T-cell (primary cell): ENCODE data around the gene CPZ. TPM values are rescaled to one million over a fixed set of nuclear protein-coding genes. Genes with fewer than 3 reads are reported as not detected.
"Not testable (repeated sequence)": the region's sequence is repeated elsewhere in the genome, so short reads cannot be mapped to it uniquely, and the experiment has no call there.

ENCODE experiments used
- ATAC-seq, 4 experiments: fragments of 200-7000 bp in 3 of 4; fragments of 150-1000 bp in 1 of 4; cut with Tn5 transposase; replicated peaks in 1 of 4; 1 replicate in 3 of 4; 2 replicates in 1 of 4; pipeline ENCODE4 v1.10.0; 2021; ENCODE audit warnings: moderate library complexity in 3 of 4, mild to moderate bottlenecking in 2 of 4, moderate number of reproducible peaks in 1 of 4
- CTCF ChIA-PET, 2 donors: fragments of 300-600 bp; sonication (Branson Sonifier 250); formaldehyde crosslinking; loops; one replicate each; lab custom pipeline; 2022; ENCODE audit warnings: antibody characterized with exemption in 2 of 2; lab: Charles Lee
- POLR2A ChIA-PET, 2 donors: fragments of 300-600 bp; sonication (Branson Sonifier 250); formaldehyde crosslinking; loops; one replicate each; lab custom pipeline; 2022; ENCODE audit warnings: antibody characterized with exemption in 2 of 2; lab: Charles Lee
- DNase-seq, 35 experiments: peaks; one replicate each; pipeline versions ENCODE4 v3.0.0 to v3.0.0-alpha.2; 2013 to 2023
- H3K27ac ChIP-seq: one replicate; pipeline ENCODE4 v1.5.1; 2013; ENCODE audit warnings: low read length
- H3K27me3 ChIP-seq, 2 experiments: replicated peaks in 1 of 2; 1 replicate in 1 of 2; 2 replicates in 1 of 2; pipeline versions ENCODE4 v1.6.1 to v1.7.0; 2013; ENCODE audit warnings: low read length in 1 of 2, mixed read lengths in 1 of 2; ENCODE audit not compliant: control insufficient read depth in 2 of 2, insufficient read depth in 2 of 2; ENCODE audit errors: extremely low read depth in 1 of 2
- H3K36me3 ChIP-seq, 2 donors: 1 replicate in 1 of 2; 2 replicates in 1 of 2; pipeline versions ENCODE4 v1.6.1 to v1.7.0; 2013; ENCODE audit warnings: low read length in 1 of 2; ENCODE audit not compliant: control insufficient read depth in 2 of 2, insufficient read depth in 1 of 2; ENCODE audit errors: extremely low read depth in 1 of 2
- H3K4me1 ChIP-seq, 2 experiments: 1 replicate in 1 of 2; 2 replicates in 1 of 2; pipeline versions ENCODE4 v1.6.1 to v1.7.0; 2013; ENCODE audit warnings: low read length in 2 of 2, mixed read lengths in 1 of 2; ENCODE audit not compliant: insufficient read depth in 2 of 2, control insufficient read depth in 1 of 2; ENCODE audit errors: extremely low read depth in 1 of 2
- H3K4me3 ChIP-seq, 2 donors: 1 replicate in 1 of 2; 2 replicates in 1 of 2; pipeline versions ENCODE4 v1.5.1 to v1.7.0; 2013; ENCODE audit warnings: mild to moderate bottlenecking in 2 of 2, low read length in 1 of 2, moderate library complexity in 1 of 2; ENCODE audit not compliant: control insufficient read depth in 1 of 2; ENCODE audit errors: extremely low read depth in 1 of 2
- H3K9me3 ChIP-seq: 2 replicates; pipeline ENCODE4 v1.7.0; 2013
- H3K27ac Mint-ChIP-seq, 2 donors: one replicate each; pipeline ENCODE4 v1.8.0; 2020 to 2021; ENCODE audit warnings: mild to moderate bottlenecking in 2 of 2, mixed read lengths in 2 of 2
- H3K27me3 Mint-ChIP-seq, 2 donors: one replicate each; pipeline ENCODE4 v1.8.0; 2021 to 2022; ENCODE audit warnings: mixed read lengths in 2 of 2
- H3K36me3 Mint-ChIP-seq: one replicate; pipeline ENCODE4 v1.8.0; 2021; ENCODE audit warnings: mixed read lengths
- H3K4me1 Mint-ChIP-seq, 3 donors: one replicate each; pipeline ENCODE4 v1.8.0; 2020 to 2022; ENCODE audit warnings: mixed read lengths in 3 of 3, mild to moderate bottlenecking in 1 of 3
- H3K4me3 Mint-ChIP-seq, 3 donors: one replicate each; pipeline ENCODE4 v1.8.0; 2020 to 2022; ENCODE audit warnings: mild to moderate bottlenecking in 3 of 3, mixed read lengths in 3 of 3, moderate library complexity in 3 of 3
- H3K9me3 Mint-ChIP-seq, 3 donors: one replicate each; pipeline ENCODE4 v1.8.0; 2020 to 2022; ENCODE audit warnings: mixed read lengths in 3 of 3
- WGBS: methylation state at CpG from one replicate; pipeline ENCODE4 v1.1.5; 2013; ENCODE audit warnings: missing lambda C conversion rate; ENCODE audit not compliant: insufficient coverage; 5-methylcytosine and 5-hydroxymethylcytosine counted together
- total RNA-seq, 35 experiments: library from RNA in 6 of 35; stranded (reverse) in 6 of 35; fragments of 120-200 nt in 1 of 35; gene quantifications; one replicate each; pipeline versions ENCODE4 v1.2.1 to v1.2.4 and lab custom pipeline; 2013 to 2026

Gene CPZ
- total RNA-seq, 5 donors from 2014 or later (not counting 1 experiment from before 2014, with no cell fraction given) = 0.18 to 0.32 TPM; not detected in 3

DNA sequence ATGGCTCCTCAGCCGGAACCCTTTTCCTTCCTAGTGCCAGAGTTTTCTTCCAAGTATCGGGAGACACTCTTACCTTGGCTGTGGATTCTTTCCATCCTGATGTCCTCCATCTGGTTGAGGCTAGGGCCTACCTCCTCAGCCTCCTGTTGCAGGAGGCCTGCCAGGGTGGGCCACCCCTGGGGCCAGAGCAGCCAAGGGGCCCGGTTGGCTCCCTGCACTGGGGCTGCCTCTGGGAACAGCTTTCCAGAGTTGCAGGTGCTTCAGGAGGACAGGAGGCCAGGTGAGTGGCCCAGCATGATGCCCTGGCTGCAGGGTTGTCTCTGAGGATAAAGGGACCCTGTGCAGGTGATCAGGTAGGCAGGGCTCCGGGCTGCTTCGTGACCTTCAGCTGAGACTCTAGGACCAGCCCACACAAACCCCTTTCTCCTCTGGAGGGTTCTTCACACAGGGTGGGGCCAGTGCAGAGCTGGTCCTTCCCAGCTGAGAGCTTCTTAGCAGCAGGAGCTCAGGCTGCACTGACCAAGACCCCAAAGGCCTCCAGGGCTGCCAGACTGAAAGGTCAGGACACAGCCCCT, 17.7 kb upstream of the CPZ start:
- no peaks in the 10 kb centered on the region for H3K9me3 Mint-ChIP-seq
- ChIA-PET POLR2A (no interaction called here), CTCF (no interaction called here)
- no peak overlapping the region for H3K27ac ChIP-seq
- H3K4me3 Mint-ChIP-seq = no peak overlapping the region
- no peak overlapping the region for H3K4me3 ChIP-seq
- no peak overlapping the region for H3K27ac Mint-ChIP-seq
- H3K4me1 ChIP-seq = no peaks in the 10 kb centered on the region
- no peaks in the 10 kb centered on the region for H3K36me3 Mint-ChIP-seq
- H3K4me1 Mint-ChIP-seq = no peaks in the 10 kb centered on the region
- no peaks in the 10 kb centered on the region for H3K36me3 ChIP-seq
- H3K27me3 Mint-ChIP-seq = peaks cover 19 to 26% of the 10 kb centered on the region in 2 donors
- DNase-seq (no peak), ATAC-seq (no peak)
- no peaks in the 10 kb centered on the region for H3K9me3 ChIP-seq
- 100% methylated on average over 2 of the region's 5 CpGs for WGBS
- peaks cover 2 to 24% of the 10 kb centered on the region in 2 experiments for H3K27me3 ChIP-seq

DNA sequence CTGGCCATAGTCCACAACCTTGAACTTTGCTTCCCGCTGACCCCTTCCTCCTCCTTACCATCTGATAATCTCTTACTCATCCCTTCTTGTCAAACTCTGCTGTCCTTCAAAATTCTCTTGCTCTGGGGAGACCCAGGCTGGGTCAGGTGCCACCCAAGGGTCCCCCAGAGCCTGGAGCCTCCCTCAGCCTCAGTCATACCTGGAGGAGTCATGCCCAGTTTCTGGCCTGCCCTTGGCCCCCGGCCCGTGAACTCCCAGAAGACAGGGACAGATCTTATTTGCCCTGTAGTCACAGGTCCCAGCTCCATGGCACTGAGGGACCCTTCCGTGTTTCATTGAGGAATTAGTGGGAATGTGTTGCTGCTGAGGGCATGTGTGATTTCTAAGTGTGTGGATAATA, 17.1 kb upstream of the CPZ start:
- H3K4me3 ChIP-seq = no peak overlapping the region
- WGBS = 69% methylated on average over 3 of the region's 4 CpGs
- H3K36me3 ChIP-seq = no peaks in the 10 kb centered on the region
- no peaks in the 10 kb centered on the region for H3K4me1 ChIP-seq
- ATAC-seq (no peak), DNase-seq (no peak)
- no peak overlapping the region for H3K27ac Mint-ChIP-seq
- CTCF ChIA-PET = no interaction called here
- H3K4me1 Mint-ChIP-seq = no peaks in the 10 kb centered on the region
- peaks cover 2 to 28% of the 10 kb centered on the region in 2 experiments for H3K27me3 ChIP-seq
- no peak overlapping the region for H3K4me3 Mint-ChIP-seq
- no peak overlapping the region for H3K27ac ChIP-seq
- H3K27me3 Mint-ChIP-seq = peaks cover 19 to 27% of the 10 kb centered on the region in 2 donors
- no peaks in the 10 kb centered on the region for H3K36me3 Mint-ChIP-seq
- H3K9me3 ChIP-seq = no peaks in the 10 kb centered on the region
- POLR2A ChIA-PET = no interaction called here
- H3K9me3 Mint-ChIP-seq = no peaks in the 10 kb centered on the region

DNA sequence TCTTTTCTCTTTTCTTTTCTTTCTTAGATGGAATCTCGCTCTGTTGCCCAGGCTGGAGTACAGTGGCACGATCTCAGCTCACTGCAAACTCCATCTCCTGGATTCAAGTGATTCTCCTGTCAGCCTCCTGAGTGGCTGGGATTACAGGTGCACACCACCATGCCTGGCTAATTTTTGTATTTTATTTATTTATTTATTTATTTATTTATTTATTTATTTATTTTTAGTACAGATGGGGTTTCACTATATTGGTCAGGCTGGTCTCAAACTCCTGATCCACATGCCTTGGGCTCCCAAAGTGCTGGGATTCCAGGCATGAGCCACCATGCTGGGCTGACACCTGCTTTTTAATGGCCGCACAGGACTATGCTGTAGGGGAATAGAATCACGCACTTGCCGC, 16.0 kb upstream of the CPZ start:
- DNase-seq, H3K4me1 ChIP-seq, H3K9me3 Mint-ChIP-seq, H3K36me3 Mint-ChIP-seq, H3K4me3 Mint-ChIP-seq, ATAC-seq, CTCF ChIA-PET, H3K9me3 ChIP-seq, H3K27ac ChIP-seq, H3K27ac Mint-ChIP-seq, H3K4me1 Mint-ChIP-seq, H3K36me3 ChIP-seq, H3K4me3 ChIP-seq, POLR2A ChIA-PET: not testable (repeated sequence)
- no CpG with 5 or more reads among the region's 5 CpGs for WGBS
- peaks cover 3 to 33% of the 10 kb centered on the region in 2 experiments for H3K27me3 ChIP-seq
- H3K27me3 Mint-ChIP-seq = peaks cover 19 to 27% of the 10 kb centered on the region in 2 donors

DNA sequence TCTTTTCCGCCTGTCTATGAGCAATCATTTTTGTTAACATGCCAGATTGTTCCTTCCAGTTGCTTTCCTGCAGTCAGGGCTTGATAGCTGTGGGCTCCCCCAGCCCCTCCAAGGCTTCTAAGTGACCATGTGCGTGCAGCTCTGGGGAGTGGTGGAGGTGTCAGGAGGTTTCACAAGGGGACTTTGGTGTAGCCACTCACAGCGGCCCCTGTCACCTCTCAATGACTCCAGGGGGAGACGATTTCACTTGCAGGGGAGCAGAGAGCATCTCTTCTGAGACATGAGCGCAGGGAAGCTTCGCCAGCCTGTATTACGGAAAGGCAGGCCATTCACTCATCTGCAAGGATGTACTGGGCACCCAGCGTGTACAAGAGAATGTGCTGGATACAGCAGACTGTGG, 15.5 kb upstream of the CPZ start:
- Mint-ChIP-seq H3K4me1 (no peaks in the 10 kb centered on the region), H3K27me3 (peaks cover 19 to 29% of the 10 kb centered on the region in 2 donors), H3K36me3 (no peaks in the 10 kb centered on the region), H3K9me3 (no peaks in the 10 kb centered on the region), H3K27ac (no peak overlapping the region), H3K4me3 (no peak overlapping the region)
- no peak for ATAC-seq
- Histone ChIP-seq H3K36me3 (no peaks in the 10 kb centered on the region), H3K27me3 (peaks cover 3 to 34% of the 10 kb centered on the region in 2 experiments), H3K4me3 (no peak overlapping the region), H3K4me1 (no peaks in the 10 kb centered on the region), H3K27ac (no peak overlapping the region), H3K9me3 (no peaks in the 10 kb centered on the region)
- WGBS = 63% methylated on average over 7 of the region's 8 CpGs
- ChIA-PET POLR2A (no interaction called here), CTCF (no interaction called here)
- DNase-seq = no peak

DNA sequence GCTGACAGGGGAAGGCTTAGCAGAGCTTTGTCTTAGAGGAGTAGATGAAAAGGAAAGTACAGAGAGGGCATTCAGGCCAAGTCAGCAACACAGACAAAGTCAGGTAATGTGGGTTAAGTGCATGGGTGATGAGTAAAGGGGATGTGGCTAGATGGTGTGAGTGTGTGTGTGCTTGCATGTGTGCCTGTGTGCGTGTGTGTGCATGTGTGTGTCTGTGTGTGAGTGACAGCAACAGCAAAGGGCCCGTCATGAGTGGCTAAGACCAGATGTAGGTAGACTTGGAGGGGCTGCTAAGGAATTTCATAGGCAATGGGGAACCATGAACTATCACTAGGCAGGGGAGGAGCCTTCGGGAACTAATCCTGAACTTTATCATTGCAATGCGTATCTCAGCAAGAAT, 14.6 kb upstream of the CPZ start:
- ATAC-seq (no peak), DNase-seq (no peak)
- Histone ChIP-seq H3K27me3 (peaks cover 3 to 43% of the 10 kb centered on the region in 2 experiments), H3K9me3 (no peaks in the 10 kb centered on the region), H3K36me3 (no peaks in the 10 kb centered on the region), H3K4me1 (no peaks in the 10 kb centered on the region), H3K4me3 (no peak overlapping the region), H3K27ac (no peak overlapping the region)
- Mint-ChIP-seq H3K4me1 (no peaks in the 10 kb centered on the region), H3K27ac (no peak overlapping the region), H3K36me3 (no peaks in the 10 kb centered on the region), H3K9me3 (no peaks in the 10 kb centered on the region), H3K27me3 (peaks cover 25 to 32% of the 10 kb centered on the region in 2 donors), H3K4me3 (no peak overlapping the region)
- WGBS = 80% methylated on average over 2 of the region's 4 CpGs
- POLR2A ChIA-PET = no interaction called here
- CTCF ChIA-PET = interaction anchor here in 1 of 2 donors (0.7 kb wide), 1 partner anchor 981 kb away, joined by 3 read pairs; no protein-coding TSS in a partner anchor

DNA sequence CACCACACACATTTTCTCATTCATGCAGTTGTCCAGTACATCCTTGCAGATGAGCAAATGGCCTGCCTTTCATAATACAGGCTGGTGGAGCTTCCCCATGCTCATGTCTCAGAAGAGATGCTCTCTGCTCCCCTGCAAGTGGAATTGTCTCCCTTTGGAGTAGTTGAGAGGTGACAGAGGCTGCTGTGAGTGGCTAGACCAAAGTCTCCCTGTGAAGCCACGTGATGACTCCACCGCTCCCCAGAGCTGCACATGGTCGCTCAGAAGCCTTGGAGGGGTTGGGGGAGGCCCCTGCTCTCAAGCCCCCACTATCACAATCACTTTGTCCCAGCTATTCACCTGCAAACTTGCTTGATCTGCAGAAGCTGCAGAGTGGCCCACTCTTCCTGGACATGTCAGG, 13.8 kb upstream of the CPZ start:
- Mint-ChIP-seq H3K4me1 (no peaks in the 10 kb centered on the region), H3K9me3 (no peaks in the 10 kb centered on the region), H3K27me3 (peaks cover 25 to 32% of the 10 kb centered on the region in 2 donors), H3K4me3 (no peak overlapping the region), H3K36me3 (no peaks in the 10 kb centered on the region), H3K27ac (no peak overlapping the region)
- ATAC-seq (no peak), DNase-seq (no peak)
- no CpG with 5 or more reads among the region's 3 CpGs for WGBS
- Histone ChIP-seq H3K36me3 (no peaks in the 10 kb centered on the region), H3K27me3 (peaks cover 3 to 47% of the 10 kb centered on the region in 2 experiments), H3K9me3 (no peaks in the 10 kb centered on the region), H3K4me3 (no peak overlapping the region), H3K27ac (no peak overlapping the region), H3K4me1 (no peaks in the 10 kb centered on the region)
- POLR2A ChIA-PET = no interaction called here
- CTCF ChIA-PET = no interaction called here
